Panc1 (cell line): Measurements from ENCODE around the gene PEAK3. TPM values are rescaled to one million over a fixed set of nuclear protein-coding genes. Genes with fewer than 3 reads are reported as not detected.

Source experiments
- ATAC-seq: fragments of 200-7000 bp; cut with Tn5 transposase; 2 replicates; pipeline ENCODE4 v1.9.1; 2020; ENCODE audit warnings: mild to moderate bottlenecking, moderate library complexity
- BruUV-seq: library from RNA; stranded (reverse); fragments of 400-500 nt; replicated peaks from 2 replicates; lab custom pipeline; 2021; lab: Mats Ljungman, UMichigan
- CTCF ChIA-PET: fragments of 300-600 bp; sonication (Branson Sonifier 250); formaldehyde crosslinking; loops from one replicate; lab custom pipeline; 2022; ENCODE audit warnings: antibody characterized with exemption; lab: Charles Lee
- POLR2A ChIA-PET: fragments of 300-600 bp; sonication (Branson Sonifier 250); formaldehyde crosslinking; loops from one replicate; lab custom pipeline; 2022; ENCODE audit warnings: antibody characterized with exemption; lab: Charles Lee
- DNase-seq: peaks from one replicate; pipeline ENCODE4 v3.0.0-alpha.2; 2010; ENCODE audit warnings: low read depth, low spot score
- H3K27ac ChIP-seq: 2 replicates; pipeline ENCODE4 v1.5.1; 2011; ENCODE audit warnings: mild to moderate bottlenecking, low read length, inconsistent platforms
- H3K27me3 ChIP-seq: fragments of 200-500 bp; sonication (Bioruptor generic); 2 replicates; pipeline ENCODE4 v1.6.0; 2014; ENCODE audit warnings: low read length, inconsistent platforms; ENCODE audit not compliant: control insufficient read depth, insufficient read depth
- H3K36me3 ChIP-seq: fragments of 200-500 bp; sonication (Bioruptor generic); 2 replicates; pipeline ENCODE4 v1.5.1; 2014; ENCODE audit warnings: inconsistent platforms, mild to moderate bottlenecking, low read length, moderate library complexity; ENCODE audit not compliant: control insufficient read depth, insufficient read depth
- H3K4me1 ChIP-seq: 2 replicates; pipeline ENCODE4 v1.5.1; 2011; ENCODE audit warnings: inconsistent platforms, mild to moderate bottlenecking, low read length, moderate library complexity; ENCODE audit not compliant: control insufficient read depth, insufficient read depth
- H3K4me3 ChIP-seq, 2 experiments: 2 replicates each; pipeline ENCODE4 v1.5.1; 2011 to 2012; ENCODE audit warnings: low read depth in 2 of 2, low read length in 2 of 2, mild to moderate bottlenecking in 2 of 2, inconsistent platforms in 1 of 2, moderate library complexity in 1 of 2
- H3K9me3 ChIP-seq: fragments of 200-500 bp; sonication (Bioruptor generic); 2 replicates; pipeline ENCODE4 v1.5.1; 2014; ENCODE audit warnings: low read depth, mild to moderate bottlenecking, inconsistent platforms, low read length, moderate library complexity; ENCODE audit not compliant: control insufficient read depth, insufficient read depth
- CTCF ChIP-seq: fragments of 450-650 bp; IDR thresholded peaks from 2 replicates; pipeline ENCODE4 v1.5.1; 2017; ENCODE audit warnings: mild to moderate bottlenecking
- POLR2AphosphoS5 ChIP-seq: IDR thresholded peaks from 2 replicates; pipeline ENCODE4 v1.6.1; 2012; ENCODE audit warnings: mild to moderate bottlenecking, low read depth, low read length, moderate library complexity
- REST ChIP-seq, 2 experiments: IDR thresholded peaks; 2 replicates each; pipeline ENCODE4 v1.6.1; 2011 to 2012; ENCODE audit warnings: low read depth in 2 of 2, control low read depth in 1 of 2, low read length in 1 of 2, mild to moderate bottlenecking in 1 of 2, moderate library complexity in 1 of 2; ENCODE audit not compliant: insufficient read depth in 1 of 2
- SIN3A ChIP-seq: IDR thresholded peaks from 2 replicates; pipeline ENCODE4 v1.6.1; 2012; ENCODE audit warnings: low read depth, mild to moderate bottlenecking, low read length, moderate library complexity, borderline replicate concordance; ENCODE audit not compliant: insufficient read depth
- TCF7L2 ChIP-seq: IDR thresholded peaks from 2 replicates; pipeline ENCODE4 v1.6.1; 2011; ENCODE audit warnings: mild to moderate bottlenecking, low read depth, low read length, inconsistent platforms
- in situ Hi-C: cut with HindIII; loops from 2 replicates; pipeline ENCODE4 v1.10.0; 2016; ENCODE audit warnings: low sequenced_read_pairs, low pct_unique_long_range_greater_than_20kb
- intact Hi-C: fragments of 100-400 bp; cut with micrococcal nuclease; formaldehyde crosslinking; loops from one replicate; pipeline ENCODE4 v1.10.0; 2022; ENCODE audit not compliant: unreplicated experiment
- total RNA-seq: library from RNA; stranded (reverse); gene quantifications from one replicate; pipeline ENCODE4 v1.2.1, GENCODE V29; 2021; ENCODE audit not compliant: unreplicated experiment

PEAK3 gene
- total RNA-seq, 1 experiment from 2014 or later: not detected

- H3K4me3 ChIP-seq: no peak overlapping the region
- H3K36me3 ChIP-seq: no peaks in the 10 kb centered on the region
- ChIA-PET POLR2A (no interaction called here), CTCF (no interaction called here)
- H3K27me3 ChIP-seq: no peaks in the 10 kb centered on the region
- no peaks in the 10 kb centered on the region for H3K9me3 ChIP-seq
- H3K27ac ChIP-seq: no peak overlapping the region
- BruUV-seq: no TSS peak
- no peak for ATAC-seq
- TF ChIP-seq REST (IDR thresholded peaks at IDR 0.05; ENCODE audit: insufficient read depth in 1 of 2, low read depth in 2 of 2, low read length in 1 of 2): no peak
- no peak for TF ChIP-seq POLR2AphosphoS5
- no peak for TF ChIP-seq CTCF
- no peak for TF ChIP-seq SIN3A
- no peak for TF ChIP-seq TCF7L2
- intact Hi-C loops: no loop called here
- DNase-seq: no peak
- peaks cover 2% of the 10 kb centered on the region for H3K4me1 ChIP-seq
- in situ Hi-C loops: no loop called here
Observed at GRCh38 chr19:2252055-2252796, 29.7 kb downstream of the PEAK3 start.

- no peak for DNase-seq
- no TSS peak for BruUV-seq
- ChIA-PET POLR2A (no interaction called here), CTCF (no interaction called here)
- Histone ChIP-seq H3K27me3 (no peaks in the 10 kb centered on the region), H3K4me3 (no peak overlapping the region), H3K9me3 (no peaks in the 10 kb centered on the region), H3K4me1 (peaks cover 7% of the 10 kb centered on the region), H3K27ac (no peak overlapping the region), H3K36me3 (no peaks in the 10 kb centered on the region)
- in situ Hi-C loops (no loop called here), intact Hi-C loops (no loop called here)
- no peak for TF ChIP-seq CTCF
- TF ChIP-seq REST (IDR thresholded peaks at IDR 0.05; ENCODE audit: insufficient read depth in 1 of 2, low read depth in 2 of 2, low read length in 1 of 2): no peak
- no peak for TF ChIP-seq SIN3A
- no peak for TF ChIP-seq TCF7L2
- no peak for TF ChIP-seq POLR2AphosphoS5
- ATAC-seq: no peak
Observed at GRCh38 chr19:2251106-2252054, 30.6 kb downstream of the PEAK3 start.
